Endodermal cell (in vitro differentiated cells): ENCODE measurements around the gene CMYA5. TPM values are rescaled to one million over a fixed set of nuclear protein-coding genes. Genes with fewer than 3 reads are reported as not detected.

Experiments
- DNase-seq: peaks from one replicate; pipeline ENCODE4 v3.0.0-alpha.2; 2017
- H3K27ac ChIP-seq: 2 replicates; pipeline ENCODE4 v1.5.1; 2013; ENCODE audit warnings: mild to moderate bottlenecking, low read depth, low read length, moderate library complexity
- H3K27me3 ChIP-seq: 2 replicates; pipeline ENCODE4 v1.6.1; 2013; ENCODE audit warnings: mild to moderate bottlenecking, low read length, moderate library complexity; ENCODE audit not compliant: insufficient read depth, control insufficient read depth, poor library complexity, severe bottlenecking
- H3K36me3 ChIP-seq: 2 replicates; pipeline ENCODE4 v1.7.0; 2013; ENCODE audit warnings: mild to moderate bottlenecking, low read length, moderate library complexity; ENCODE audit not compliant: control insufficient read depth, insufficient read depth
- H3K4me1 ChIP-seq: one replicate; pipeline ENCODE4 v1.7.0; 2013; ENCODE audit warnings: low read length; ENCODE audit not compliant: control insufficient read depth, insufficient read depth
- H3K4me3 ChIP-seq: 2 replicates; pipeline ENCODE4 v1.5.1; 2013; ENCODE audit warnings: mild to moderate bottlenecking, low read length, moderate library complexity
- H3K9ac ChIP-seq: 2 replicates; pipeline ENCODE4 v1.6.1; 2013; ENCODE audit warnings: mild to moderate bottlenecking, low read length, moderate library complexity; ENCODE audit not compliant: poor library complexity, severe bottlenecking; ENCODE audit errors: extremely low read depth
- H3K9me3 ChIP-seq: 2 replicates; pipeline ENCODE4 v1.6.1; 2013; ENCODE audit warnings: mild to moderate bottlenecking, low read length, moderate library complexity; ENCODE audit not compliant: control insufficient read depth
- H3K27ac Mint-ChIP-seq: 2 replicates; pipeline ENCODE4 v1.8.0; 2020; ENCODE audit warnings: mixed read lengths
- H3K27me3 Mint-ChIP-seq: 2 replicates; pipeline ENCODE4 v1.8.0; 2021; ENCODE audit warnings: mild to moderate bottlenecking, mixed read lengths; ENCODE audit not compliant: insufficient read depth
- H3K36me3 Mint-ChIP-seq: 2 replicates; pipeline ENCODE4 v1.8.0; 2020; ENCODE audit warnings: low read depth, mixed read lengths
- H3K4me1 Mint-ChIP-seq: 2 replicates; pipeline ENCODE4 v1.8.0; 2020; ENCODE audit warnings: mixed read lengths
- H3K4me3 Mint-ChIP-seq: 2 replicates; pipeline ENCODE4 v1.8.0; 2020; ENCODE audit warnings: mild to moderate bottlenecking, moderate library complexity, mixed read lengths
- H3K9me3 Mint-ChIP-seq: 2 replicates; pipeline ENCODE4 v1.8.0; 2020; ENCODE audit warnings: mild to moderate bottlenecking, mixed read lengths
- WGBS, 2 experiments: methylation state at CpG; one replicate each; pipeline versions ENCODE4 v1.1.5 to v1.1.7; 2013; ENCODE audit warnings: missing lambda C conversion rate in 2 of 2, mixed read lengths in 1 of 2; ENCODE audit not compliant: insufficient coverage in 1 of 2, insufficient read length in 1 of 2; 5-methylcytosine and 5-hydroxymethylcytosine counted together
- total RNA-seq, 2 donors: library from RNA; stranded (reverse); fragmentation: NEBNext Ultra II Directional in 1 of 2; extraction: Animal tissue kit (Norgen Biotek cat#: 25700) in 1 of 2; gene quantifications; 2 replicates in 1 of 2; 3 replicates in 1 of 2; pipeline ENCODE4 v1.2.1, GENCODE V29; 2021
- TF ChIP-seq, protein P1 (sequence below): fragments of 200-600 bp; sonication (generic); conservative IDR thresholded peaks from 2 replicates; pipeline ENCODE4 v1.5.0; 2021; ENCODE audit warnings: antibody characterized with exemption, mild to moderate bottlenecking

CMYA5 gene
- total RNA-seq, 2 donors from 2014 or later = 0.69 to 1.6 TPM

GRCh38 chr5:79837761-79838551, 148.3 kb downstream of the CMYA5 start:
- Mint-ChIP-seq H3K4me3 (no peak overlapping the region), H3K27ac (no peak overlapping the region), H3K9me3 (no peaks in the 10 kb centered on the region), H3K36me3 (no peaks in the 10 kb centered on the region), H3K27me3 (no peaks in the 10 kb centered on the region), H3K4me1 (peaks cover 3% of the 10 kb centered on the region)
- Histone ChIP-seq H3K9me3 (no peaks in the 10 kb centered on the region), H3K27me3 (no peaks in the 10 kb centered on the region), H3K9ac (no peak overlapping the region), H3K4me1 (no peaks in the 10 kb centered on the region), H3K27ac (no peak overlapping the region), H3K4me3 (no peak overlapping the region), H3K36me3 (no peaks in the 10 kb centered on the region)
- DNase-seq = peak; percentile 27
- TF ChIP-seq, protein P1, sequence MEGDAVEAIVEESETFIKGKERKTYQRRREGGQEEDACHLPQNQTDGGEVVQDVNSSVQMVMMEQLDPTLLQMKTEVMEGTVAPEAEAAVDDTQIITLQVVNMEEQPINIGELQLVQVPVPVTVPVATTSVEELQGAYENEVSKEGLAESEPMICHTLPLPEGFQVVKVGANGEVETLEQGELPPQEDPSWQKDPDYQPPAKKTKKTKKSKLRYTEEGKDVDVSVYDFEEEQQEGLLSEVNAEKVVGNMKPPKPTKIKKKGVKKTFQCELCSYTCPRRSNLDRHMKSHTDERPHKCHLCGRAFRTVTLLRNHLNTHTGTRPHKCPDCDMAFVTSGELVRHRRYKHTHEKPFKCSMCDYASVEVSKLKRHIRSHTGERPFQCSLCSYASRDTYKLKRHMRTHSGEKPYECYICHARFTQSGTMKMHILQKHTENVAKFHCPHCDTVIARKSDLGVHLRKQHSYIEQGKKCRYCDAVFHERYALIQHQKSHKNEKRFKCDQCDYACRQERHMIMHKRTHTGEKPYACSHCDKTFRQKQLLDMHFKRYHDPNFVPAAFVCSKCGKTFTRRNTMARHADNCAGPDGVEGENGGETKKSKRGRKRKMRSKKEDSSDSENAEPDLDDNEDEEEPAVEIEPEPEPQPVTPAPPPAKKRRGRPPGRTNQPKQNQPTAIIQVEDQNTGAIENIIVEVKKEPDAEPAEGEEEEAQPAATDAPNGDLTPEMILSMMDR = no peak
- WGBS, 2 experiments = 95 to 100% methylated on average over 3 to 6 of the region's 6 CpGs

- Histone ChIP-seq H3K36me3 (no peaks in the 10 kb centered on the region), H3K9me3 (no peaks in the 10 kb centered on the region), H3K4me1 (no peaks in the 10 kb centered on the region), H3K27me3 (no peaks in the 10 kb centered on the region), H3K9ac (no peak overlapping the region), H3K27ac (no peak overlapping the region), H3K4me3 (no peak overlapping the region)
- WGBS, 2 experiments = 84 to 85% methylated on average over 6 to 7 of the region's 7 CpGs
- Mint-ChIP-seq H3K4me1 (peaks cover 3% of the 10 kb centered on the region), H3K4me3 (no peak overlapping the region), H3K36me3 (no peaks in the 10 kb centered on the region), H3K27ac (no peak overlapping the region), H3K9me3 (no peaks in the 10 kb centered on the region), H3K27me3 (no peaks in the 10 kb centered on the region)
- DNase-seq = peak; percentile 30
- TF ChIP-seq, protein P1 = no peak
These were observed 150.7 kb downstream of the CMYA5 start for GRCh38 chr5:79840084-79840990.

GRCh38 chr5:79841172-79841571, 151.5 kb downstream of the CMYA5 start:
- H3K36me3 ChIP-seq = no peaks in the 10 kb centered on the region
- H3K27ac ChIP-seq = no peak overlapping the region
- Mint-ChIP-seq H3K4me1 (peaks cover 3% of the 10 kb centered on the region), H3K4me3 (no peak overlapping the region), H3K27me3 (no peaks in the 10 kb centered on the region), H3K27ac (no peak overlapping the region), H3K9me3 (no peaks in the 10 kb centered on the region), H3K36me3 (no peaks in the 10 kb centered on the region)
- TF ChIP-seq, protein P1 = no peak
- no peaks in the 10 kb centered on the region for H3K4me1 ChIP-seq
- H3K9me3 ChIP-seq = no peaks in the 10 kb centered on the region
- no peaks in the 10 kb centered on the region for H3K27me3 ChIP-seq
- DNase-seq = peak; percentile 5
- no peak overlapping the region for H3K9ac ChIP-seq
- no peak overlapping the region for H3K4me3 ChIP-seq
